Measurements from ENCODE around the gene NFKBIZ.

- no peak for TF ChIP-seq POLR2A (IDR thresholded peaks at IDR 0.05)
- no peak for TF ChIP-seq CTCF (IDR thresholded peaks at IDR 0.05)
Observed at GRCh38 chr3:101842935-101843330, 6.4 kb upstream of the NFKBIZ start.

Data from prostate gland (tissue), 2 donors.